B cell (primary cell): ENCODE data around the gene S1PR2. TPM values are rescaled to one million over a fixed set of nuclear protein-coding genes. Genes with fewer than 3 reads are reported as not detected.

Experiments used
- ATAC-seq: fragments of 200-7000 bp; cut with Tn5 transposase; one replicate; pipeline ENCODE4 v1.10.0; 2021; ENCODE audit warnings: low read depth, mild to moderate bottlenecking, moderate number of reproducible peaks, moderate library complexity
- CTCF ChIA-PET: fragments of 350-600 bp; sonication (Branson Sonifier 250); formaldehyde crosslinking; loops from one replicate; lab custom pipeline; 2021; ENCODE audit warnings: antibody characterized with exemption, inconsistent platforms; lab: Charles Lee
- POLR2A ChIA-PET: fragments of 350-600 bp; sonication (Branson Sonifier 250); formaldehyde crosslinking; loops from one replicate; lab custom pipeline; 2021; ENCODE audit warnings: antibody characterized with exemption; lab: Charles Lee
- DNase-seq: peaks from one replicate; pipeline ENCODE4 v3.0.0; 2013
- H2AFZ ChIP-seq: 2 replicates; pipeline ENCODE4 v1.6.1; 2012; ENCODE audit warnings: mild to moderate bottlenecking, low read depth, low read length; ENCODE audit not compliant: insufficient read depth, poor library complexity, severe bottlenecking
- H3K27ac ChIP-seq, 2 donors: 1 replicate in 1 of 2; 2 replicates in 1 of 2; pipeline ENCODE4 v1.5.1; 2012 to 2013; ENCODE audit warnings: low read length in 2 of 2, mild to moderate bottlenecking in 2 of 2, moderate library complexity in 1 of 2
- H3K27me3 ChIP-seq, 4 experiments: fragments of 200-600 bp in 1 of 4; sonication (generic) in 1 of 4; replicated peaks in 1 of 4; 1 replicate in 2 of 4; 2 replicates in 2 of 4; pipeline versions ENCODE4 v1.6.1 to v1.7.0; 2013 to 2016; ENCODE audit warnings: low read length in 3 of 4, mild to moderate bottlenecking in 2 of 4, mixed read lengths in 1 of 4, moderate library complexity in 1 of 4; ENCODE audit not compliant: insufficient read depth in 4 of 4, control insufficient read depth in 3 of 4; ENCODE audit errors: control extremely low read depth in 1 of 4
- H3K36me3 ChIP-seq, 2 experiments: replicated peaks in 1 of 2; 1 replicate in 1 of 2; 2 replicates in 1 of 2; pipeline versions ENCODE4 v1.6.1 to v1.7.1; 2013; ENCODE audit warnings: low read length in 1 of 2; ENCODE audit not compliant: insufficient read depth in 2 of 2, control insufficient read depth in 1 of 2; ENCODE audit errors: control extremely low read depth in 1 of 2, extremely low read depth in 1 of 2
- H3K4me1 ChIP-seq, 2 donors: fragments of 200-600 bp in 1 of 2; sonication (generic) in 1 of 2; 1 replicate in 1 of 2; 2 replicates in 1 of 2; pipeline versions ENCODE4 v1.5.1 to v1.6.1; 2013 to 2017; ENCODE audit warnings: low read length in 2 of 2; ENCODE audit not compliant: control insufficient read depth in 2 of 2, insufficient read depth in 2 of 2
- H3K4me2 ChIP-seq: replicated peaks from 2 replicates; pipeline ENCODE3; 2012; ENCODE audit warnings: mild to moderate bottlenecking, low read depth, low read length; ENCODE audit not compliant: poor library complexity, severe bottlenecking
- H3K4me3 ChIP-seq, 5 experiments: fragments of 200-600 bp in 1 of 5; sonication (generic) in 1 of 5; 1 replicate in 3 of 5; 2 replicates in 2 of 5; pipeline versions ENCODE4 v1.5.1 to v1.7.0; 2011 to 2016; ENCODE audit warnings: low read length in 4 of 5, mild to moderate bottlenecking in 4 of 5, low read depth in 2 of 5, control low read depth in 1 of 5, moderate library complexity in 1 of 5; ENCODE audit not compliant: insufficient read depth in 1 of 5; ENCODE audit errors: control extremely low read depth in 1 of 5, extremely low read depth in 1 of 5
- H3K79me2 ChIP-seq: fragments of 200-600 bp; sonication (generic); one replicate; pipeline ENCODE4 v1.6.0; 2016; ENCODE audit warnings: low read length; ENCODE audit not compliant: control insufficient read depth, insufficient read depth
- H3K9ac ChIP-seq: fragments of 200-600 bp; sonication (generic); 2 replicates; pipeline ENCODE4 v1.6.1; 2017; ENCODE audit warnings: mild to moderate bottlenecking, low read length, moderate library complexity
- H3K9me3 ChIP-seq, 3 donors: one replicate each; pipeline versions ENCODE4 v1.6.1 to v1.7.1; 2013; ENCODE audit warnings: low read length in 2 of 3; ENCODE audit not compliant: control insufficient read depth in 2 of 3, insufficient read depth in 1 of 3; ENCODE audit errors: control extremely low read depth in 1 of 3
- H4K20me1 ChIP-seq: 2 replicates; pipeline ENCODE4 v1.6.0; 2012; ENCODE audit warnings: mild to moderate bottlenecking, low read length; ENCODE audit not compliant: insufficient read depth, control insufficient read depth, poor library complexity, severe bottlenecking
- H3K27ac Mint-ChIP-seq: one replicate; pipeline ENCODE4 v1.8.0; 2021; ENCODE audit warnings: mixed read lengths
- H3K27me3 Mint-ChIP-seq: one replicate; pipeline ENCODE4 v1.8.0; 2021; ENCODE audit warnings: mixed read lengths
- H3K4me1 Mint-ChIP-seq: one replicate; pipeline ENCODE4 v1.8.0; 2021; ENCODE audit warnings: mixed read lengths
- H3K4me3 Mint-ChIP-seq: one replicate; pipeline ENCODE4 v1.8.0; 2021; ENCODE audit warnings: mixed read lengths
- H3K9me3 Mint-ChIP-seq: one replicate; pipeline ENCODE4 v1.8.0; 2022; ENCODE audit warnings: mixed read lengths; ENCODE audit not compliant: insufficient read depth
- EZH2 ChIP-seq: IDR thresholded peaks from 2 replicates; pipeline ENCODE4 v1.6.1; 2012; ENCODE audit warnings: borderline replicate concordance, low read depth, mild to moderate bottlenecking, moderate library complexity, low read length; ENCODE audit not compliant: insufficient read depth, poor library complexity, severe bottlenecking
- WGBS: methylation state at CpG from one replicate; pipeline ENCODE4 v1.1.5; 2013; ENCODE audit warnings: missing lambda C conversion rate; ENCODE audit not compliant: insufficient coverage; 5-methylcytosine and 5-hydroxymethylcytosine counted together
- intact Hi-C: fragments of 100-400 bp; cut with micrococcal nuclease; formaldehyde crosslinking; loops from one replicate; pipeline ENCODE4 v1.10.0; 2022
- polyA plus RNA-seq: library from polyadenylated mRNA; depleted of rRNA; stranded (reverse); fragments of >200 nt; gene quantifications from 2 replicates; pipeline ENCODE4 v1.2.3, GENCODE V29; 2012
- total RNA-seq, 2 donors: library from RNA; stranded (reverse); fragments of 120-200 nt in 1 of 2; gene quantifications; 1 replicate in 1 of 2; 2 replicates in 1 of 2; pipeline versions ENCODE4 v1.2.3 to v1.2.4, GENCODE V29; 2013 to 2022
- TF ChIP-seq, protein P1 (sequence below): fragments of 200-600 bp; IDR thresholded peaks from one replicate; pipeline ENCODE4 v1.8.0; 2022; ENCODE audit warnings: antibody characterized with exemption, mild to moderate bottlenecking

Gene S1PR2
- total and polyA plus RNA-seq, 2 donors (not counting 1 experiment from before 2014, with no cell fraction given): 1.8 to 4.4 TPM

DNA sequence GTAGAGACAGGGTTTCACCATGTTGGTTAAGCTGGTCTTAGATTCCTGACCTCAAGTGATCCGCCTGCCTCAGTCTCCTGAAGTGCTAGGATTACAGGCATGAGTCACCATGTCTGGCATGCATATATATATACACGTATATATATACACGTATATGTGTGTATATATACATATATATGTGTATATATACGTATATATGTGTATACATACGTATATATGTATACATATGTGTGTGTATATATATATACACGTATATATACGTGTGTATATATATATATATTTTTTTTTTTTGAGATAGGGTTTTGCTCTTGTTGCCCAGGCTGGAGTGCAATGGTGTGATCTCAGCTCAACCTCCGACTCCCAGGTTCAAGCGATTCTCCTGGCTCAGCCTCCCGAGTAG lies 48.3 kb downstream of the S1PR2 start:
- Mint-ChIP-seq H3K4me3 (no peak overlapping the region), H3K4me1 (peaks cover 5% of the 10 kb centered on the region), H3K27ac (no peak overlapping the region), H3K27me3 (no peaks in the 10 kb centered on the region), H3K9me3 (no peaks in the 10 kb centered on the region)
- Histone ChIP-seq H3K4me1 (no peaks in the 10 kb centered on the region), H3K4me2 (no peak overlapping the region), H2AFZ (no peak overlapping the region), H4K20me1 (peaks cover 32% of the 10 kb centered on the region), H3K27ac (no peak overlapping the region), H3K4me3 (no peak overlapping the region), H3K36me3 (peaks cover 0 to 20% of the 10 kb centered on the region in 2 experiments), H3K79me2 (peaks cover 80% of the 10 kb centered on the region), H3K27me3 (no peaks in the 10 kb centered on the region), H3K9ac (no peak overlapping the region), H3K9me3 (no peaks in the 10 kb centered on the region)
- TF ChIP-seq, protein P1, sequence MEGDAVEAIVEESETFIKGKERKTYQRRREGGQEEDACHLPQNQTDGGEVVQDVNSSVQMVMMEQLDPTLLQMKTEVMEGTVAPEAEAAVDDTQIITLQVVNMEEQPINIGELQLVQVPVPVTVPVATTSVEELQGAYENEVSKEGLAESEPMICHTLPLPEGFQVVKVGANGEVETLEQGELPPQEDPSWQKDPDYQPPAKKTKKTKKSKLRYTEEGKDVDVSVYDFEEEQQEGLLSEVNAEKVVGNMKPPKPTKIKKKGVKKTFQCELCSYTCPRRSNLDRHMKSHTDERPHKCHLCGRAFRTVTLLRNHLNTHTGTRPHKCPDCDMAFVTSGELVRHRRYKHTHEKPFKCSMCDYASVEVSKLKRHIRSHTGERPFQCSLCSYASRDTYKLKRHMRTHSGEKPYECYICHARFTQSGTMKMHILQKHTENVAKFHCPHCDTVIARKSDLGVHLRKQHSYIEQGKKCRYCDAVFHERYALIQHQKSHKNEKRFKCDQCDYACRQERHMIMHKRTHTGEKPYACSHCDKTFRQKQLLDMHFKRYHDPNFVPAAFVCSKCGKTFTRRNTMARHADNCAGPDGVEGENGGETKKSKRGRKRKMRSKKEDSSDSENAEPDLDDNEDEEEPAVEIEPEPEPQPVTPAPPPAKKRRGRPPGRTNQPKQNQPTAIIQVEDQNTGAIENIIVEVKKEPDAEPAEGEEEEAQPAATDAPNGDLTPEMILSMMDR: no peak
- TF ChIP-seq EZH2: no peak
- ChIA-PET POLR2A (interaction anchor here (0.6 to 0.7 kb wide), 2 partner anchors 23 to 142 kb away, joined by 3 to 6 read pairs; no protein-coding TSS in a partner anchor), CTCF (no interaction called here)
- intact Hi-C loops: no loop called here
- no CpG with 5 or more reads among the region's 10 CpGs for WGBS
- ATAC-seq (no peak), DNase-seq (no peak)

DNA sequence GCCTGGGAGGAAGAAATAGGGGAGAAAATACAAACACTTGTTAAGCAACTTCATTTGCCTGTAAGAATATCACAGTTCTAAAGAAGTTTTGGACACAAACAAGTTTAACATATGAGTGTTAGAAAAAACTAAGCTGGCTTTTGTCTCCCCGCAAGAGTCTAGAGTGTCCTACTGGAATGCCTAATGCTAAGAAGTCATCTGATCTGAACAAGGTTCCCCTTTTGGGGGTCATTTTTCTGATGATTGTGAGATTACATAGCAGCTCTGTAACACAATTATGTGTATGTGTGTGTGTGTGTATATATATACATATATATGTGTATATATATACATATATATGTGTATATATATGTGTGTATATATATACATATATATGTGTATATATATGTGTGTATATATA lies 49.1 kb downstream of the S1PR2 start:
- Histone ChIP-seq H3K9me3 (no peaks in the 10 kb centered on the region), H3K27ac (no peak overlapping the region), H4K20me1 (peaks cover 24% of the 10 kb centered on the region), H3K4me1 (no peaks in the 10 kb centered on the region), H2AFZ (no peak overlapping the region), H3K9ac (no peak overlapping the region), H3K27me3 (no peaks in the 10 kb centered on the region), H3K36me3 (peaks cover 0 to 24% of the 10 kb centered on the region in 2 experiments), H3K4me3 (no peak overlapping the region), H3K79me2 (peaks cover 73% of the 10 kb centered on the region), H3K4me2 (no peak overlapping the region)
- Mint-ChIP-seq H3K4me3 (no peak overlapping the region), H3K9me3 (no peaks in the 10 kb centered on the region), H3K27ac (no peak overlapping the region), H3K4me1 (peaks cover 4% of the 10 kb centered on the region), H3K27me3 (no peaks in the 10 kb centered on the region)
- 100% methylated on average over 1 of the region's 1 CpG for WGBS
- DNase-seq (no peak), ATAC-seq (no peak)
- CTCF ChIA-PET: interaction anchor here (0.9 to 1.6 kb wide), 3 partner anchors 11 to 154 kb away, joined by 3 read pairs; no protein-coding TSS in a partner anchor
- no peak for TF ChIP-seq EZH2
- TF ChIP-seq, protein P1: no peak
- intact Hi-C loops: no loop called here
- POLR2A ChIA-PET: interaction anchor here (0.6 kb wide), 2 partner anchors 75 to 142 kb away, joined by 6 to 8 read pairs; no protein-coding TSS in a partner anchor
